H9 (cell line): ENCODE measurements around the gene TRIOBP. TPM values are rescaled to one million over a fixed set of nuclear protein-coding genes. Genes with fewer than 3 reads are reported as not detected.

Experiments
- DNase-seq: peaks from one replicate; pipeline ENCODE4 v3.0.0-alpha.2; 2017
- H2AFZ ChIP-seq: one replicate; pipeline ENCODE4 v1.6.1; 2013; ENCODE audit warnings: mild to moderate bottlenecking, low read length, control low read depth, moderate library complexity
- H2AK5ac ChIP-seq: 2 replicates; pipeline ENCODE4 v1.6.1; 2013; ENCODE audit warnings: low read length, control low read depth, mixed read lengths; ENCODE audit not compliant: insufficient read length
- H2BK120ac ChIP-seq: one replicate; pipeline ENCODE4 v1.6.1; 2013; ENCODE audit warnings: low read depth, mild to moderate bottlenecking, low read length, control low read depth, inconsistent platforms; ENCODE audit not compliant: poor library complexity, severe bottlenecking
- H2BK12ac ChIP-seq: 2 replicates; pipeline ENCODE4 v1.6.1; 2013; ENCODE audit warnings: low read length, control low read depth, mixed read lengths, low read depth; ENCODE audit not compliant: insufficient read length
- H2BK15ac ChIP-seq: 2 replicates; pipeline ENCODE4 v1.6.1; 2013; ENCODE audit warnings: low read depth, low read length, control low read depth
- H2BK20ac ChIP-seq: one replicate; pipeline ENCODE4 v1.6.1; 2013; ENCODE audit warnings: low read depth, mild to moderate bottlenecking, low read length, control low read depth, inconsistent platforms; ENCODE audit not compliant: poor library complexity, severe bottlenecking
- H2BK5ac ChIP-seq: 2 replicates; pipeline ENCODE4 v1.6.1; 2013; ENCODE audit warnings: low read length, control low read depth, mixed read lengths; ENCODE audit not compliant: insufficient read length
- H3K14ac ChIP-seq: 2 replicates; pipeline ENCODE4 v1.6.1; 2013; ENCODE audit warnings: low read length, control low read depth; ENCODE audit not compliant: insufficient read depth
- H3K18ac ChIP-seq: 2 replicates; pipeline ENCODE4 v1.6.1; 2013; ENCODE audit warnings: low read depth, mild to moderate bottlenecking, mixed read lengths, low read length, control low read depth; ENCODE audit not compliant: insufficient read length
- H3K23ac ChIP-seq: 2 replicates; pipeline ENCODE4 v1.6.1; 2013; ENCODE audit warnings: low read length, control low read depth, mixed read lengths, low read depth; ENCODE audit not compliant: insufficient read length
- H3K23me2 ChIP-seq: 2 replicates; pipeline ENCODE4 v1.6.1; 2013; ENCODE audit warnings: low read depth, mild to moderate bottlenecking, mixed read lengths, low read length, control low read depth; ENCODE audit not compliant: insufficient read length, poor library complexity, severe bottlenecking
- H3K27ac ChIP-seq: 2 replicates; pipeline ENCODE4 v1.5.1; 2013; ENCODE audit warnings: low read length, control low read depth, mixed read lengths, low read depth; ENCODE audit not compliant: insufficient read length
- H3K27me3 ChIP-seq: 2 replicates; pipeline ENCODE4 v1.6.1; 2013; ENCODE audit warnings: low read length, control low read depth, inconsistent platforms; ENCODE audit not compliant: insufficient read depth
- H3K4ac ChIP-seq: 2 replicates; pipeline ENCODE4 v1.6.1; 2013; ENCODE audit warnings: low read depth, mild to moderate bottlenecking, control low read depth, inconsistent platforms, low read length, moderate library complexity
- H3K4me1 ChIP-seq: 2 replicates; pipeline ENCODE4 v1.6.1; 2013; ENCODE audit warnings: low read length, control low read depth, inconsistent platforms; ENCODE audit not compliant: insufficient read depth
- H3K4me2 ChIP-seq: 2 replicates; pipeline ENCODE4 v1.6.1; 2013; ENCODE audit warnings: low read length, control low read depth, mixed read lengths; ENCODE audit not compliant: insufficient read length, insufficient read depth
- H3K56ac ChIP-seq: 2 replicates; pipeline ENCODE4 v1.6.1; 2013; ENCODE audit warnings: low read depth, mild to moderate bottlenecking, mixed read lengths, low read length, control low read depth; ENCODE audit not compliant: insufficient read length
- H3K79me1 ChIP-seq: 2 replicates; pipeline ENCODE4 v1.6.1; 2013; ENCODE audit warnings: low read depth, mild to moderate bottlenecking, moderate library complexity, low read length, control low read depth, inconsistent platforms; ENCODE audit not compliant: insufficient read depth, poor library complexity, severe bottlenecking
- H3K79me2 ChIP-seq: 2 replicates; pipeline ENCODE4 v1.6.1; 2013; ENCODE audit warnings: low read length, control low read depth, inconsistent platforms; ENCODE audit not compliant: insufficient read depth
- H3K9ac ChIP-seq: 2 replicates; pipeline ENCODE4 v1.6.1; 2013; ENCODE audit warnings: low read length, control low read depth, mixed read lengths; ENCODE audit not compliant: insufficient read length; ENCODE audit errors: extremely low read depth
- H3K9me3 ChIP-seq: one replicate; pipeline ENCODE4 v1.6.1; 2013; ENCODE audit warnings: low read depth, low read length, inconsistent platforms; ENCODE audit not compliant: control insufficient read depth
- H3T11ph ChIP-seq: one replicate; pipeline ENCODE4 v1.6.1; 2013; ENCODE audit warnings: mild to moderate bottlenecking, low read length, control low read depth, inconsistent platforms
- H4K20me1 ChIP-seq: one replicate; pipeline ENCODE4 v1.6.1; 2013; ENCODE audit not compliant: control insufficient read depth, insufficient read length, insufficient read depth
- H4K5ac ChIP-seq: 2 replicates; pipeline ENCODE4 v1.6.1; 2013; ENCODE audit warnings: low read depth, mild to moderate bottlenecking, mixed read lengths, low read length, control low read depth; ENCODE audit not compliant: insufficient read length
- H4K8ac ChIP-seq: replicated peaks from 2 replicates; pipeline ENCODE4 v1.6.1; 2013; ENCODE audit warnings: low read length, control low read depth, mixed read lengths, low read depth; ENCODE audit not compliant: insufficient read length
- H4K91ac ChIP-seq: 2 replicates; pipeline ENCODE4 v1.6.1; 2013; ENCODE audit warnings: low read depth, mild to moderate bottlenecking, moderate library complexity, mixed read lengths, low read length, control low read depth; ENCODE audit not compliant: insufficient read length
- H3K27ac Mint-ChIP-seq, 3 experiments: 2 replicates in 2 of 3; 3 replicates in 1 of 3; pipeline ENCODE4 v1.8.0; 2020 to 2021; ENCODE audit warnings: mixed read lengths in 3 of 3, mild to moderate bottlenecking in 1 of 3, moderate library complexity in 1 of 3
- H3K27me3 Mint-ChIP-seq: 2 replicates; pipeline ENCODE4 v1.8.0; 2021; ENCODE audit warnings: low read depth, mild to moderate bottlenecking, moderate library complexity, mixed read lengths
- H3K36me3 Mint-ChIP-seq, 3 experiments: 2 replicates in 2 of 3; 3 replicates in 1 of 3; pipeline ENCODE4 v1.8.0; 2020 to 2021; ENCODE audit warnings: low read depth in 3 of 3, mixed read lengths in 3 of 3; ENCODE audit not compliant: insufficient read depth in 1 of 3
- H3K4me1 Mint-ChIP-seq, 2 experiments: 2 replicates each; pipeline ENCODE4 v1.8.0; 2020; ENCODE audit warnings: mixed read lengths in 2 of 2
- H3K4me3 Mint-ChIP-seq, 2 experiments: 2 replicates in 1 of 2; 3 replicates in 1 of 2; pipeline ENCODE4 v1.8.0; 2020 to 2021; ENCODE audit warnings: mild to moderate bottlenecking in 2 of 2, mixed read lengths in 2 of 2, moderate library complexity in 1 of 2
- H3K9me3 Mint-ChIP-seq, 2 experiments: 2 replicates in 1 of 2; 3 replicates in 1 of 2; pipeline ENCODE4 v1.8.0; 2020; ENCODE audit warnings: mild to moderate bottlenecking in 2 of 2, mixed read lengths in 2 of 2, moderate library complexity in 1 of 2
- CTCF ChIP-seq: fragments of 200-600 bp; sonication (generic); conservative IDR thresholded peaks from 3 replicates; pipeline ENCODE4 v1.8.0; 2021; ENCODE audit warnings: antibody characterized with exemption, mild to moderate bottlenecking
- WGBS: extraction: QIAGEN DNeasy Blood & Tissue Kit; methylation state at CpG from one replicate; pipeline ENCODE4 v1.1.7; 2013; ENCODE audit warnings: missing lambda C conversion rate, low lambda C conversion rate, mixed read lengths; ENCODE audit not compliant: insufficient read length; ENCODE audit errors: extremely low coverage; 5-methylcytosine and 5-hydroxymethylcytosine counted together
- total RNA-seq: library from RNA; stranded (reverse); gene quantifications from 2 replicates; pipeline ENCODE4 v1.2.1, GENCODE V29; 2021

The TRIOBP gene
- total RNA-seq, 1 experiment from 2014 or later, result 52.7 TPM

- Mint-ChIP-seq H3K27me3 (peaks cover 85% of the 10 kb centered on the region), H3K36me3 (peaks cover 4 to 26% (median 17%) of the 10 kb centered on the region in 3 experiments; a peak in 6 of 7 replicates), H3K4me1 (peaks cover 7 to 13% of the 10 kb centered on the region in 2 experiments; a peak in 3 of 4 replicates), H3K9me3 (no peaks in the 10 kb centered on the region), H3K27ac (no peak overlapping the region), H3K4me3 (no peak overlapping the region; a peak in 1 of 5 replicates)
- H2BK120ac ChIP-seq, result no peak overlapping the region
- H3K14ac ChIP-seq, result no peak overlapping the region; the same call in 1 of the 2 replicates
- H2BK20ac ChIP-seq, result no peak overlapping the region
- H3K79me1 ChIP-seq, result no peaks in the 10 kb centered on the region
- no peak overlapping the region for H2BK12ac ChIP-seq
- H3K4ac ChIP-seq, result no peak overlapping the region
- H3T11ph ChIP-seq, result no peak overlapping the region
- H4K8ac ChIP-seq, result no peak overlapping the region
- no peak overlapping the region for H3K56ac ChIP-seq
- no peaks in the 10 kb centered on the region for H3K9me3 ChIP-seq
- no peaks in the 10 kb centered on the region for H3K23me2 ChIP-seq
- no peak overlapping the region for H3K27ac ChIP-seq
- no peaks in the 10 kb centered on the region for H3K79me2 ChIP-seq
- H3K4me1 ChIP-seq, result no peaks in the 10 kb centered on the region
- H2AFZ ChIP-seq, result no peak overlapping the region
- no peak overlapping the region for H3K18ac ChIP-seq
- H2BK15ac ChIP-seq, result no peak overlapping the region
- H2BK5ac ChIP-seq, result no peak overlapping the region
- no peaks in the 10 kb centered on the region for H4K20me1 ChIP-seq
- TF ChIP-seq CTCF, result no peak
- no peak overlapping the region for H4K91ac ChIP-seq
- no peak overlapping the region for H3K9ac ChIP-seq
- DNase-seq, result no peak
- no CpG with 5 or more reads among the region's 12 CpGs for WGBS
- no peak overlapping the region for H4K5ac ChIP-seq
- H3K23ac ChIP-seq, result no peak overlapping the region
- H2AK5ac ChIP-seq, result no peak overlapping the region
- H3K4me2 ChIP-seq, result no peak overlapping the region
- peaks cover 23% of the 10 kb centered on the region; the same call in 1 of the 2 replicates for H3K27me3 ChIP-seq
Measured at GRCh38 chr22:37739035-37739434, 42.2 kb downstream of the TRIOBP start.
